Erythroblast (primary cell): Measurements from ENCODE around the gene CHRDL1.

Experiments
- GATA1 ChIP-seq: IDR thresholded peaks from 2 replicates; pipeline ENCODE4 v1.6.1; 2011; ENCODE audit warnings: low read depth, mild to moderate bottlenecking, control low read depth, low read length, moderate library complexity
- POLR2A ChIP-seq: IDR thresholded peaks from 2 replicates; pipeline ENCODE4 v1.6.1; 2011; ENCODE audit warnings: mild to moderate bottlenecking, low read length

DNA sequence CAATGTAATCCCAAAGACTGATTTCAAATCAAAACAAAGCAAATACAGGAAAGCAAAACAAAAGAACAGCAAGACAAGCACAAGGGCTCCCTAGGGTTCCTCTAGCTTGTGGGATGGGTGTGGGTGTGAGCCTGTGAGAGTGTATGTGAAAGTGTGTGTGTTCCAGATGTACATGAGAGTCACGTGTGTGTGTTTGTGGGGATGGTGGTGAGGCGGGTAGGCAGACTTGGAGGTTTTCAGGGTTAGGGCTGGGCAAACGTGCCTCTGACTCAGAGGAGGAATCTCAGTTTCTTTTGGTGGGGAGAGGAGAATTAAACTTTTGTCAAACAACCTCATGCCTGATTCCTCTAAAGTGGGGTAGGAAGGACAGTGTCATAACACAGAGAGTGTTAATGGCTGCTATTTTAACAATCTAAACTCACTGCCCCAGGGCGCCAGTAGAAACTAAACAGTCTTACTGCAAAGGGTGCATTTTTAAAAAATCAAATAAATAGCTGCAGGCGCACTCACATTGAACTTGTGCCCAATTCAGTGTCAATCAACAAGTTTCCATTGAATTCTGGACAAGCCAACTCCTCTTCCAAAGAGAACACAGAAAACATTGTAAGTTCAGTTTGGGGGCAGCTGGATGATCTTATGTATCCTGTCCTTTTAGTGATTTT lies 51.8 kb downstream of the CHRDL1 start:
- TF ChIP-seq POLR2A (no peak), GATA1 (no peak)
